ENCODE results near the gene ITPRIP. TPM values are rescaled to one million over a fixed set of nuclear protein-coding genes. Genes with fewer than 3 reads are reported as not detected.

Gene ITPRIP
- total RNA-seq, 1 experiment from 2014 or later, result 12.0 TPM

- H3K4me2 ChIP-seq (ENCODE audit: low read length), result no peak overlapping the region
- H3K27ac ChIP-seq (ENCODE audit: low read depth, low read length), result no peak overlapping the region
- RAD21 ChIA-PET (ENCODE audit: low non-redundant PET in 1 of 2, low total read pairs in 2 of 2, uncharacterized antibody in 2 of 2, unreplicated experiment in 2 of 2), result no interaction called here
- H3K9me3 ChIP-seq (ENCODE audit: control insufficient read depth in 1 of 2, insufficient read depth in 1 of 2, low read depth in 1 of 2, low read length in 2 of 2), result no peaks in the 10 kb centered on the region
- no peak for DNase-seq (ENCODE audit: low read depth, low spot score)
- intact Hi-C loops (cut with micrococcal nuclease), result loop anchor here (5.0 kb wide), 1 partner anchor 142 kb away; the partner anchor contains the start of gene SFR1
- TF ChIP-seq EGR1 (IDR thresholded peaks at IDR 0.05; ENCODE audit: low read depth) (no peak), JUND (IDR thresholded peaks at IDR 0.05) (no peak), SRF (IDR thresholded peaks at IDR 0.05; ENCODE audit: low read depth) (no peak), RAD21 (IDR thresholded peaks at IDR 0.05; ENCODE audit: low read depth) (no peak), EZH2 (IDR thresholded peaks at IDR 0.05) (no peak), CBX3 (IDR thresholded peaks at IDR 0.05; ENCODE audit: low read depth) (no peak), TCF7L2 (IDR thresholded peaks at IDR 0.05; ENCODE audit: borderline replicate concordance, extremely low read depth, insufficient read depth, insufficient read length) (no peak), YY1 (IDR thresholded peaks at IDR 0.05; ENCODE audit: extremely low read depth, insufficient replicate concordance, low read depth, low read length) (no peak), POLR2AphosphoS5 (IDR thresholded peaks at IDR 0.05; ENCODE audit: low read depth, low read length) (no peak), CEBPB (IDR thresholded peaks at IDR 0.05; ENCODE audit: low read depth) (no peak), EZH2phosphoT487 (IDR thresholded peaks at IDR 0.05; ENCODE audit: borderline replicate concordance) (no peak), ZNF274 (IDR thresholded peaks at IDR 0.05; ENCODE audit: low read depth, low read length) (no peak), ELF1 (IDR thresholded peaks at IDR 0.05; ENCODE audit: borderline replicate concordance, low read depth) (no peak)
- TF ChIP-seq, protein P1, sequence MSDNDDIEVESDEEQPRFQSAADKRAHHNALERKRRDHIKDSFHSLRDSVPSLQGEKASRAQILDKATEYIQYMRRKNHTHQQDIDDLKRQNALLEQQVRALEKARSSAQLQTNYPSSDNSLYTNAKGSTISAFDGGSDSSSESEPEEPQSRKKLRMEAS (IDR thresholded peaks at IDR 0.05), result no peak
- H3K9me2 ChIP-seq (ENCODE audit: insufficient read depth), result no peaks in the 10 kb centered on the region
- no peaks in the 10 kb centered on the region for H3K27me3 ChIP-seq (ENCODE audit: insufficient read depth, low read length)
- H3K36me3 ChIP-seq (ENCODE audit: control insufficient read depth in 1 of 2, insufficient read depth in 2 of 2, low read length in 2 of 2), result peaks cover 69 to 70% of the 10 kb centered on the region in 2 experiments
- no TSS peak for BruUV-seq (replicated peaks)
- H4K20me1 ChIP-seq (ENCODE audit: insufficient read depth), result 0 out of 2 replicates have a peak, but pooled peaks cover 9% of the 10 kb centered on the region
- H3K4me1 ChIP-seq (ENCODE audit: control insufficient read depth in 1 of 2, insufficient read depth in 2 of 2, low read length in 2 of 2), result peaks cover 4 to 26% of the 10 kb centered on the region in 2 experiments; a peak in 3 of 4 replicates
- H3K4me3 ChIP-seq (replicated peaks in 1 of 2; ENCODE audit: low read depth in 1 of 2, low read length in 2 of 2), result no peak overlapping the region
- no peak overlapping the region for H3K9ac ChIP-seq (ENCODE audit: low read length)
- POLR2A ChIA-PET, result no interaction called here
- CTCF ChIA-PET, result interaction anchor here (0.8 kb wide), 1 partner anchor 10 kb away, joined by 4 read pairs; no protein-coding TSS in a partner anchor
- no peak for ATAC-seq
- no peak overlapping the region for H2AFZ ChIP-seq (ENCODE audit: low read depth, low read length, poor library complexity, severe bottlenecking)
- peaks cover 88% of the 10 kb centered on the region for H3K79me2 ChIP-seq (ENCODE audit: insufficient read depth, low read length)
Observed at GRCh38 chr10:104264783-104265182, 73.5 kb downstream of the ITPRIP start.

All from HCT116 (cell line).